Measurements from ENCODE around the gene CRTAC1.
A peak's percentile ranks its signal among the peaks of the same experiment; 100 is the strongest.

CRTAC1 gene, protein sequence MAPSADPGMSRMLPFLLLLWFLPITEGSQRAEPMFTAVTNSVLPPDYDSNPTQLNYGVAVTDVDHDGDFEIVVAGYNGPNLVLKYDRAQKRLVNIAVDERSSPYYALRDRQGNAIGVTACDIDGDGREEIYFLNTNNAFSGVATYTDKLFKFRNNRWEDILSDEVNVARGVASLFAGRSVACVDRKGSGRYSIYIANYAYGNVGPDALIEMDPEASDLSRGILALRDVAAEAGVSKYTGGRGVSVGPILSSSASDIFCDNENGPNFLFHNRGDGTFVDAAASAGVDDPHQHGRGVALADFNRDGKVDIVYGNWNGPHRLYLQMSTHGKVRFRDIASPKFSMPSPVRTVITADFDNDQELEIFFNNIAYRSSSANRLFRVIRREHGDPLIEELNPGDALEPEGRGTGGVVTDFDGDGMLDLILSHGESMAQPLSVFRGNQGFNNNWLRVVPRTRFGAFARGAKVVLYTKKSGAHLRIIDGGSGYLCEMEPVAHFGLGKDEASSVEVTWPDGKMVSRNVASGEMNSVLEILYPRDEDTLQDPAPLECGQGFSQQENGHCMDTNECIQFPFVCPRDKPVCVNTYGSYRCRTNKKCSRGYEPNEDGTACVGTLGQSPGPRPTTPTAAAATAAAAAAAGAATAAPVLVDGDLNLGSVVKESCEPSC

DNA sequence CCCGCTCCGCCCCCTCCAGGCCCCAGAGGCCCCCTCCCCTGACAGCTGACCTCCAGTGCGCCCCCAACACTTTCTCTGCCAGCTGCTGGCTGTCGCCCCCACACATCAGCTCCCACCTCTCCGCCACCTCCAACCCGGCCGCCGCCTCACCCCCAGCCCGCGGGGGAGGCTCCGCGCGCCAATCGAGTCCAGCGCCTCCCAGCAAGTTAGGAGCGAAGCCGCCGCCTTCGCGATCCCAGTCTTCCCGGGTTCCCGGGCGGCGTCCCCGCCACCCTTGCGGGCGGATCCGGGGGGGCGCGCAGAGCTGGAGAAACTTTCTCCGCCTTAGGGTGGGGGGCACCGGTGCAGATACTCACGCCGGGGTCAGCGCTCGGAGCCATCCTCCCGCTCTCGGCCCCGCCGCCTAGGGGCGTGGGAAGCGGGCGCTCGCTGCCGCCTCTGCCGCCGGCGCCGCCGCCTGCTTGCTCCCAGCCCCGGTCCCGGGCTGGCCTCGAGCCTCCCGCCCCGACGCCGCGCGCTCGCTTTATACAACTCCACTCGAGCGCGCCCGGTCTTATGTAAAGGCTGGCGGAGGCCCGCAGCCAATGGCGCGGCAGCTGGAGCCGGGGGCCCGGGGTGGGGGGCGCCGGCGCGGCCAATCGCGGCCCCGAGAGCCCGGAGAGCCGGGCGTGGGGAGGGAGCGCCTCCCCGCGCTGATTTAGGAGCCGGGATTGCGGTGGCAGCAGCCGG lies at the start of gene CRTAC1:
TSS of gene CRTAC1 (minus strand) at position 529 of the 729 bp plus-strand sequence. CDS start at position 380, 149 bp downstream.
- no peak for DNase-seq

DNA sequence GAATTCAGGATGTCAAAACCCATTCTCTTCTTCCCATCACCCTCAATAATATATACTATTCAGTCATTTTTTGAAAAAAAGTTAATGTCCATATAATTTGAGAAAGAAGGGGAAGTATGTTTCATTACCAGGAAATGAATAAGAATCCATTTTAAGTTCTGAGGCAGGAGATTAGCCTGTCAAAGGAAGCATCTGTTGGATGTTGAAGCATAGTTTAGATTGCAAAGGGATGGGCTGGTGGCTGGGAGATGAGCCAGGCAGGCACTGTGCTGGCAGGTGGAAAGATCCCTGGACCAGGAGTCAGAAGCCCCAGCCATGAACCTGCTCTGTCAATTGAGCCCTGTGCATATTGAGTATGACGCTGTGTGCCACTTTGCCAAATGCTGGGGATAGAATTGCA lies 48.4 kb upstream of the CRTAC1 start:
- DNase-seq: no peak

DNA sequence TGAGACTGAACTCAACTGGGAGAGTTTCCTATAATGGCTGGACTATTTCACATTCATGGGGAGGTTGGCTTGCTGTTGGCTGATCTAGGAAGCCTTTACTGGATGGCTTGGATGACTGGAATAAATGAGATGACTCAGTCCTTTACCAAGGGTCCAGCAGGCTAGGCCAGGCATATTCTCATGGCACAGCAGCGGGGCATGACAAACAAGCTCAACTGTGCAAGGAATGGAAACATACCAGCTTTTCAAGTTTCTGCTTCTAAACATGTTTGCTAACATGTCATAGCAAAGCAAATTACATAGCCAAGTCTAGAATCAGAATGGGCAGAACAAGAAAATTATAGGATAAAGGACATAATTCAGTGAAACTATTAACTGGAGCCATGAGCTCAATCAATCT lies 46.8 kb upstream of the CRTAC1 start:
- DNase-seq: no peak

DNA sequence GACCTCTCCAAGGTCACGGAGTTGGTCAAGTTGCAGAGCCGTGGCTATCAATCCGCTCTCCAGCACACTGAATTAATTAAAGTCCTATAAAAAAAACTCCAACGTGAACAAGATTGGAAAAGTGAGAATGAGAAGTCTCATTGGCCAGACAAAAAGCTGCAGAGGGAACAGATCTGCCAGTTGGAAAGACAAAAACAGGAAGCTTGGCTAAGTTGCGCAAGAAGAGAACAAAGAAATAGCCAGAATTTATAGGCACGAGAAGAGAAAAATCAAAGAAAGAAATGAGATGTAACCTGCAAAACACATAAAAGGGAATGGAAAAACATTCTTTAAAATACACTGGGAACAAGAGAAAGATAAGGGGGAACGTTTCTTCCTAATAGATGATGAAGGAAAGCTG lies 45.7 kb upstream of the CRTAC1 start:
- DNase-seq: no peak

DNA sequence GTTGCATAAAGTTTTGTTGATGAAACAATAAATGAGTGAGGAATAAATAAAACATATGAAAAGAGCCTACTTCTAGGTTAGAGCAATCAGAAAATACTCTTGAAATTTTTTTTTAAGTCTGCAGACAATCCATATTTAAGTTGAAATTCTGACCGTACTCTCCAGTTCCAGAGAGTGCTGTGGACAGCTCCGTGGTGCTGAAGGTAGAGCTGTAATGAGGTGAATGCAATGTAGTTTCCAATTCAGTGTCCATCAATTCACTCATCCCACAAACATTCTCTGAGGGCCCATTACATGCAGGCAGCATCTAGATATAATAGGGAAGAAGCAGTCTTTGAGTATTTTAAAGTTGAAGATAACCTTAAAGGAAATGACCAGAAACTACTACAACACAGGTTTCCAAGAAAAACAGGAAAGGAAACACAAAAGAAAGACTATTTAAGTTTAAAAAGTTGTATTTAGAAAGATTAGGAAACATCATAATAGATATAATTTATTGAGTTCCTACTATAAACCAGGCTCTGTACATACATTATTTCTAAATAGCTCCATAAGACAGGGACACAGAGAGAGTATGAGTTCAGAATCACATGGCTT lies 44.0 kb upstream of the CRTAC1 start:
- DNase-seq: no peak

DNA sequence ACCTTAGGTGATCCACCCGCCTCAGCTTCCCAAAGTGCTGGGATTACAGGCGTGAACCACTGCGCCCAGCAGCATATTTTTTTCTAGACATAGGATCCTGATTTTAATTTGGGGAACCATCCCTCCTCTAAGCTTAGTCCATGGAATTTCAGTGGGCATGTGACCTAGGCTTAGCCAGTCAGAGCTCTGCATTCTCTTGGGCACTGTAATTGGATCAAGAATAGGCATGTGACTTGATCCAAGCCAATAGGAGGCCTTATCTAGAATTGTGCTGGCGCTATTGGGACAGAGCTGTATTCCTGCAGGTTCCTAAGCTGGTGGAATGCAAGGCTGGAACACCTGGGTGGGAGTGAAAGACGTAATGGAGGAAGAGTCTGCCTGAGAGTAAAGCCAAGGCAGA lies 36.7 kb upstream of the CRTAC1 start:
- no peak for DNase-seq

DNA sequence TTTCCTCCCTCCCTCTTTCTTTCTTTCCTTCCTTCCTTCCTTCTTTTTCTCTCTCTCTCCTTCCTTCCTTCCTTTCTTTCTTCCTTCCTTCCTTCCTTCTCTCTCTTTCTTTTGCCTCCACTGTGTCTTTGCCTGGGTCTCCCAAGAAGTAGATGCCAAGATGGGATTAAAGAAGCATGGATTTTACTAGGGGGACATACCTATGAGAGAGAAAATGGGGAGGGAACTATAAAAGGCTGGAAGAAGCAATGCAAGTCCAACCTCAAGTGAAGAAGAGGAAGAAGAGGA lies 33.3 kb upstream of the CRTAC1 start:
- no peak for DNase-seq

DNA sequence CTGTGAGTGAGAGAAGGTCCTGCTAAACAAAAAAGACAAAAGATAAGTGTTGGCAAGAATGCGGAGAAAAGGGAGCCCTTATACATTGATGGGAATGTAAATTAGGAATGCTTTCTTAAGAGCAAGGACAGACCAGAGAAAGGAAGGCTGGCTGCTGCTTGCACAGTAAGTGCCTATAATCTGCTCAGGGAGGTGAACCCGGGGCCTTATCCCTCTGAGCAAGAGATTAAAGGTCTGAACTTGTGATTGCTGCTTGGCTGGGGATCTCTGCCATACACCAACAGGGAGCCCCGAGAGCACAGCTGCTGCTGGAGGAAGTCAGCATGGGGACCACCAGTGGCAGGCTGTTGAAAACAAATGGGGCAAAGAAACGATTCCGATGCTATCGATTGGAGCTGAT lies 32.0 kb upstream of the CRTAC1 start:
- DNase-seq: no peak

DNA sequence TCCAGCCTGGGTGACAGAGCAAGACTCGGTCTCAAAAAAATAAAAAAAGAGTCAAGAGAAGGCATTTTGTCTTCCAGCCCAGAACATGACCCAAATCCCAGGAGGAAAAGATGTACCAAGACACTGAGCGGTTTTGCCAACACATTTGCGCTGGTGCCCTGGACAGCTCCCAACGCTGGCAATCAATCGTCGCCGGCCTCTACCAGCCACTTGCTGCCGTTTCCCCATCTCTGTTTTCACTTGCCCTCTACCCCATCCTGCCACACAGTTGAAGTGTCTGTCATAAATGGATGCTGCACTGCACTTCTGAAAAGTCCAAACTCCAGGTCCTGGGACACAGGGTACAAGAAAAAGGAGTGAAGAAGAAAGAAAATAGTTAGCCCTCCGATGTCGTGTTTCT lies 29.7 kb upstream of the CRTAC1 start:
- no peak for DNase-seq

DNA sequence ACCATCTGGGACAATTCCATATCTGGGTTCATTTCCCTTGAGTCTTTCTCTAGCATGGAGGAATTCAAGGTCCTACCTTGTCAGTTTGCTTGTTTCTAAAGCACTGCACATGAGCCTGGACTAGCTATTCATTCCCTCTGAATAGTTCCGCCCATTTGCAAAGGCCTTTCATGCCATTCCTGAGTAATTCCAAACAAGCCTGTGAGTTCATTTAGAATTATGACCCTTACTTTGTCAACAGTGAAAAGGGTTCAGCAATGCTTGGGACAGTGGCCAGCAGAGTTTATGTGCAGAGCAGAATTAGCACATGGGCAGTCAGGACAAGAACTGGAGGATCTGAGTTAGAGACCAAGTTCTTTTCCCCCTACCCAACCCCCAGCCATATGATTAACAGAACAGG lies 27.9 kb upstream of the CRTAC1 start:
- no peak for DNase-seq

DNA sequence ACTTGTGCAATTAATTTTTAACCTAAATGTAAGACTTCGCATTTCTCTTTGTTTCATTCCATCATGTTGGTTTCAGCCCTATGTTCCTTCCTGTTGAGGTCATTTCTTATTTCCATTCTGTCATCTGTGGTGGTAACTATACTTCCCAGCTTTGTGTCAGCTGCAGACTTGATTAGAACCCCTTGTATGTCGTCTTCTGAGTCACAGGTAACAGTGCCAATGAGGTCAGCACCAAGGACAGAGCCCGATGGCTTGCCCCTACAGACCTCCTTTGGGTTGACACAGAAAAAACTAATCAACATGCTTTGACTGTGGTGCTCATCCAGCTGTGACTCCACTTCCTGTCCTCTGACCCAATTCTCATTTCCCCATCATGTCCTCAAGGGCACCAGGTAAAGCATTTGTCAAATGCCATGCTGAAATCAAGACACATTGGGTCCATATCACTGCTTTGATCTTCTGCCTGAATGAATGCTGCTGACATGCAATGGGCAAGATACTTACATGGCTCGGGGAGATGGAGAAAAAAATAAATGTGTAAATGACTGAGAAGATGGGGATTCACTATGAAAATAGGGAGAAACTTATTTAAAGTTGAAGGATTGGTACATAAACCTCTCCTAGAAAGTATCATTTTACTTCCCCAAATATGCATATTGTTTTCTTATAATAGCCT lies 25.6 kb upstream of the CRTAC1 start:
- DNase-seq: no peak

DNA sequence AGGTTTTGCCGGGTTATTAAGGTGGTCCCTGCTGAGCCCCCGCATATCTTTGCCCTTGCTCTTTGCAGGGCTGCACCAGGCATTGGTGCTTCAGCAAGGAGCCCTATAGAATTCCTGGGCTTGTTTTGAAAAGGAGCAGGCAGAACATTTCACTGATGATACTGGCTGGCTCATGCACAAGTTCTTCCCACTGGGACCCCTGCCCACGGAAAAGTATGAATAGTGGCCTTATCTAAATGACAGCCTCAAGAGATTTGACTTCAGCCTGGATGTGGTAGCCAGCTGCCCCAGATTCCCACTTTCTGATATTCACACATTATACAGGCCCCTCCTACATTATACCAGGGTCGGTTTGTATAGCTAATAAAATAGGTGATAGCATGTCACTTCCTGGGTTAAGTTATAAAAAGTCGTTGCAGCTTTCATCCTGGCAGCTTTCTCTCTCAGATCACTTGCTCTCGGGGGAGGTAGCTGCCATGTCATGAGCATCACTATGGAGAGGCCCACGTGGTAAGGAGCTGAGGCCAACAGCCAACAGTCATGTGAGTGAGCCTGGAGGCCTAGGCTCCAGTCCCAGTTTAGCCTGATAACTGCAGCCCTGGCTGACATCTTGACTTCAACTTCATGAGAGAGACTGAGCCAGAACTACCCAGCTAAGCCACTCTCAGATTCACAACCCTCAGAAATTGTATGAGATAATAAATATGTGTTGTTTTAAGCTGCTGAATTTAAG lies 16.8 kb upstream of the CRTAC1 start:
- DNase-seq: no peak

DNA sequence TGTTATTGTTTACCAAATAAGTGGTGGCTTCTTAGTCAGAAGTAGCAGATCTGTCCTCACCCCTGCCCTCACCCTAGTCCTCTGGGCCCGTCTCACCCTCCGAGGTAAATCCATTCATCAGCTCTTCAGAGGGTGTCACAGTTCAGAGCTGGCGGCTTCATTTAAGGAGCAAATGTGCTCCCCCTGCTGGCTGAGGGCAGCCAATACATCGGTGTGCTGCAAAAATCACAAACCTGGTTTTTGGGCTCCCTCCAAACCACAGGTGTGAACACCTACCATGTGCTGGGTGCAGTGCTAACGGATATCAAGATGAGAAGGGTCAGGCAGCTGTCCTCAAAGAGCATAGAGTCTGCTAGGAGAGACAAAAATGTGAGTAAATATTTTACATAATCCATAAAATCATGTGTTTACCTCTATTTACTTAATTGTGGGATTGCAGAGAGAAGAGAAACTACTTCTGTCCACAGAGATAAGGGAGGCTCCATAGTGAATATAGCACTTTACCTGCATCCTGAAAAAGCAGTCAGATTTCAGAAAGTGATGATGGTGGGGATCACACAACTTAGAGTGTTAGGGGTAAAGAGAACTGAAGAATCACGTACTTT lies 15.5 kb upstream of the CRTAC1 start:
- peak in 3 of 4 experiments; percentile 11 to 42 (median 25) for DNase-seq

DNA sequence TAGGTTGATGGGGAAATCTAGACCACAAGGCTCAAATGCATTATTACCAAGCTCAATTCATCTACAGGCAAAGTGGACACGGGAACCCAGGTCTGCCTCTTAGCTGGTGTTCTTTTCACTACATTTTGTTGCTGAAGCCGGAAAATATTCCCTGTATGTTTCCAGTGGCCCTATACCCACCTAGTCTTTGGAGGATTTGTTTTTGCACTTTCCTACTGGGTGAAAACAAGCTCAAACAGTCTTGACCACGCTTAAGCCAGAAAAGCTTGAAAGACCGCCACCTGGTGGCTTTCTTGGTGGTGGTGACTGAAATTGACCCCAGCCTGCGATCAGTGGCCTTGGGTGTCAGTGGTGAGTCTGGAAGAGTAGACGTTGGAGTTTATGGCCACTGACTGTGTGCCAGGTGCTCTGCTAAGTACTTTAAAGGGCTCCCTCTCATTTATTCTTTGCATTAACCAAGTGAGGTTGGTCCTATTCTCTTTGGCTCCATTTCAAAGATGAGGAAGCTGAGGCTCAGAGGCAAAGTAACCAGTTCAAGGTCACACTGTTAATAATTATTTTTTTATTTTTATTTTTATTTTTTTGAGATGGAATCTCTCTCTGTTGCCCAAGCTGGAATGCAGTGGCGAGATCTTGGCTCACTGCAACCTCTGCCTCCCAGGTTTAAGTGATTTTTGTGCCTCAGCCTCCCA lies 11.1 kb upstream of the CRTAC1 start:
- peak in 1 of 4 experiments; percentile 6 for DNase-seq

DNA sequence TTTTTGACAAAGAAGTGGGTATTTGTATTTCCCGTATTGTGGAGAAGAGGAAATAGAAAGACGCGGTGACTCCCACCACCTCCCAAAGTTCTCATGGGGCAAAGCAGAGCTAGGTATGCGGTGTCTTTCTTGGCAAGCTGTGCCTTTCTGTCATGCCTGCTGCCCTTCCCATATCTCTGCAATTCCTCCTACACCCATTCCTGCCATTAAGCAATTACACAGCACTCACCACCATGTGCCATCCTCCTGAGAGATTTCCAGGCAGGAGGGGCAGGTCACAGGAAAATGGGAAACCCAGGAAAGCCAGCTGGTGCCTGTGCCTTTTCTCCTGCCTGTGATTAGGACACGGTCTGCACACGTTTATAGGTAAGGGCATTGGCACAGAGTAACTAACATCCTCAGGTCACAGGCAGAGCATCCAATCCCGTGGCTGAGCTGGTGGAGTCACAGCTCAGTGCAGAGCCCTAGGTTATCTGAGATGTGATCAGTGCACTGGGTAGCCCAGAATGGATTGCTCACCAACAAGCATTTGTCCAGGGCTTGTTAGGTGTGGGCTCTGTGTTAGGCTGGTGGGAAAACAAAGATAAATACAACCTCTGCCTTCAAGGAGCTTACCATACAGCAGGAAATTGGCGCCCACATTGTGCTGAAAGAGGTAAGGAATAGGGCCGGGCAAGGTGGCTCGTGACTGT lies 9.4 kb upstream of the CRTAC1 start:
- no peak for DNase-seq

DNA sequence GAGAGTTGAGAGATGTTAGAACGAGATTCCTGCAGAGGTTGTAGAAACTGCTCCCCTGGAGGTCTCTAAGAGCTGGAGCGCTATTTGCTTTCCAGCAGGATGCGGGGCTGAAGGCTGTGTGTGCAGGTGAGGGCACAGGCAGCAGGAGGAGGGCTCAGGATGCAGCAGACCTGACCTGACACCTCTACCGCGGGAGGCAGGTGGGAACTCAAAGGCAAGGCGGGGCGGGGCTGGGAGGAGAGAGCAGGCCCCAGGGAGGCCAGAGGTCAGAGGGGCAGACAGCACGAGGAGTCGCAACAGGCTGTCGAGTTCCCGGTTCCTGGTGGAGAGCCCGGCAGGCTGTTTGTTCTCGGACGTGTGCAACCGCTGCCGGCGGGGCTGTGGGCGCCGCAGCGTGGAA lies 7.9 kb upstream of the CRTAC1 start:
- no peak for DNase-seq

DNA sequence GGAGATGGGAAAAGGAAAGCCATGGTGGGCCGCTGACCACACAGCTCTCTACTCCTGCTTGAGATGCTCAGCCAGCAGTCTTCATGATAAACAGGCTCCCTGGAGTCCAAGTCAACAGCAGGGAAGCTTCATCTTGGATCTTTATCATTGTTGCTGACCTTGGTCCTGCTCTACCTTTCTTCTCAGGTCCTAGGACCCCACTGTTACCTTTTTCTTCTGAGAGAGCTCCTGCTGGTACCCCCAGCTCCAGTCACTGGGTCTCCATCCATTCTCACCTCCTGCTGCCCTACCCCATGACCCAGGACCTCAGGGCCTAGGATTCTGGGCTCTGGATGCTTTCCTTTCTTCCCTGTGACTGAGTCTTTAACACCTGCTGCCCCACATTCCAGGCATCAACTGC lies 5.2 kb upstream of the CRTAC1 start:
- no peak for DNase-seq

DNA sequence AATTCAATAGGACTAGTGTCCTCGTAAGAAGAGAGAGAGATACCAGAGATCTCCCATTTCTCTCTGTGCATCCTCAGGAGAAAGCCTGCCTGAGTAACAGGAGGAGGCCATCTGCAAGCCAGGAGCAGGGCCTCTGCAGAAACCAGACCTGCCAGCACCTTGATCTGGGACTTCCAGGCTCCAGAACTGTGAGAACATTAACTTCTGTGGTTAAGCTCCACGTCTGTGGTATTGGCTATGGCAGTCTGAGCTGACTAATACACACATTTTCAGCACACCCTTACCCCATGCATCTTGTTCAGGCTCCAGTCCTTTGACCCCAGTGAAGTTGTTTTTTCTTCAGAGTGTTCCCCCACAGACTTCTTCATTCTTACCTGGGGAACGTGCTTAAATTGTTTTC lies 3.1 kb upstream of the CRTAC1 start:
- no peak for DNase-seq

DNA sequence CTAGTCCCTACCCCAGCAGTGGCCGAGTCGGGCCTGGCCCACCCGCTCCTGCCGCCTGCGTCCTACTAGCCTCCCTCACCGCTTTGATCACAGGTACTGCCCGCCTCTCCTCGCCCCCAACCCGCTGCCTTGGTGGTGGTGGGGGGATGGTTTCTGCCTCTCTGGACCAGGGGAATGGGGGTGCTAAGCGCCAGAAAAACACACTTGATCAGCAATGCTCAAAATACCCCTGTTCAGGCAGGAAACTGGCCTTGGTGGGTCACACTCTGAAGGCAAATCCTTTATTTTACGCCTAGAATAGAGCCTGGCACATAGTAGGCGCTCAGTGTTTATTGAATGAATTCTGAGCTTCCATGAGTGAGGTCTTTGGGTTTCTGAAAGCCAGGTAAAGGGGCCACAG lies 1.0 kb upstream of the CRTAC1 start:
- DNase-seq: no peak

DNA sequence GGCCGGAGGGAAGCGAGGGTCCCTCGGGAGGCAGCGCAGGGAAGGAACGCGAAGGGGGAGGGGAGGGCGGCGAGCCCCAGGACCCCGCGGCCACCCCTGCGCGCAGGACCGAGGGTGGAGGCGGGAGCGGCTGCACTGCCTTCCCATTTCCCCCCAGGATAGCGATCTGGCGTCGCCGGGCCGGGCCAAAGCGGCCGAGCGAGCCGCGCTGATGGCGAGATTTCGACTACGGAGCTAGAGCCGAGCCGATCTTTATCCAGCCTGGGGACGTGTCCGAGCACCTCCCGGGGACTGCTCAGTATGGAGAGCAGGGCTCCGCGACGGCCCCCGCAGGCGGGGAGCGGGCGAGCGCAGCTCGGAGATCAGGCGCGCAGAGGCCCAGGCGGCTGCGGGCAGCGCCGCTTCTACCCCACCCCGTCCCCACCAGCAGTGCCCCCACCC lies 590 bp upstream of the CRTAC1 start:
- DNase-seq: no peak
